ENCODE measurements around the gene ZXDC.

Gene ZXDC

GRCh38 chr3:126433496-126434263, 42.0 kb downstream of the ZXDC start:
- peak in 1 of 2 experiments; percentile 14 for DNase-seq

DNA sequence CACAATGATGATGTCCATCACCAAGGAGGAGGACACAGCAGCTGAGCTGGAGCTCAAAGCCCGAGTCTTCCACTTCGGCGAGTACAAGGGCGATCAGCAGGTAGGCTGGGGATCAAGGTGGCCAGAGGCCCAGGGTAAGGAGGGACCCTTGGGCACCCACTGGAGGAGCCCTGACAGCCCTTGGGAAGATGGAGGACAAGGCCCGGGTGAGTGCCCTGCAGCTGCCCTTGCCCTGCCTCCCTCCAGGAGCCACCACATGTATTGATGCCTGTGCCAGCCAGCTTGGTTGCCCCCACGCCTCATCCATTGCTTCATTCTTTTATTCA, 42.6 kb downstream of the ZXDC start:
- no peak for DNase-seq

GRCh38 chr3:126432361-126433104, 43.2 kb downstream of the ZXDC start:
- DNase-seq = no peak

GRCh38 chr3:126431103-126431534, 44.6 kb downstream of the ZXDC start:
- no peak for DNase-seq

DNA sequence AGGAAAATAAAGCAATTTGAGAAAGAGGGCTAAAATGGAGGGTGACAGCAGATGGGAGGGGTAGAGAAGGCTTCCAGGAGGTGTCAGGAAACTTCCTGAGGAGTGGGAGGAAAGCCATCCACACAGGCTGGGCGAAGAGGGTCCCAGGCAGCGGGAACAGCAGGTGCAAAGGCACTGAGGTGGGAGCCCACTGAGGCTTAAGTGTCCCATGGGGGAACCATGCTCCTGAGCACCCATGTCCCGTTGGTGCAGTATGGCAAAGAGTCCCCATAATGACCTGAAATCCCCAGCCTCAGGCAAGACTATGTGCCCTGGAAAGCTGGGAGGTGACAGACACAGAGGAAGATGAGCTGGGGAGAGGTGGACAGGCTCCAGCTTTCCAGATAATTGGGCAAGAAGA, 50.9 kb downstream of the ZXDC start:
- no peak for DNase-seq

GRCh38 chr3:126424039-126424717, 51.5 kb downstream of the ZXDC start:
- no peak for DNase-seq

- no peak for DNase-seq
Measured at GRCh38 chr3:126423191-126424038, 52.3 kb downstream of the ZXDC start.

- no peak for DNase-seq
Measured at GRCh38 chr3:126422571-126423091, 53.1 kb downstream of the ZXDC start.

- no peak for DNase-seq
Measured at GRCh38 chr3:126422121-126422520, 53.6 kb downstream of the ZXDC start.

DNA sequence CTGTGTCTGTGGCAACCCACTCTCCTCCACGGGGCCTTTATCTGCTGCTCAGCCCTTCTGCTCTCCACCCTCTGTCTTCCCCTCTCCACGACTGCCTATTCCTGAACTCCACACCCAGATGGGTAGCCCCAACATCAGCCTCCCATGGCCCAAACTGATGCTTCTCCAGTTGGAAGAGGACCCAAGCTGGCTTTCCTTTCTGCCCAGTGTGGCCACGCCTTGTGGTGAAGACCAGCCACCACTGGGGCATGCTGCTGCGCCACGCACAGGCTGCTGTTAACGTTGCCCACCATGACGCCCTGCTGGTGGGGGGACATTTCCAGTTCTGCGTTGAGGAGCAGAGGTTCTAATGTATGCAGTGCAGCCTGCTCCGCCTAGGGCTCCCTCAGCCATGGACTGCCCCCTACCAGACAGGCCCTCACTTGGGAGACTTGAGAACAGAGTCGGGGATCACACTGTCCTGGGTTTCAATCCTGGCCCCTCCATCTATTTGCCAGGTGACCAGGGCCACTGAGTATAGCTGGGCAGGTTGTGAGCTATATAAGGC, 54.0 kb downstream of the ZXDC start:
- DNase-seq = no peak

DNA sequence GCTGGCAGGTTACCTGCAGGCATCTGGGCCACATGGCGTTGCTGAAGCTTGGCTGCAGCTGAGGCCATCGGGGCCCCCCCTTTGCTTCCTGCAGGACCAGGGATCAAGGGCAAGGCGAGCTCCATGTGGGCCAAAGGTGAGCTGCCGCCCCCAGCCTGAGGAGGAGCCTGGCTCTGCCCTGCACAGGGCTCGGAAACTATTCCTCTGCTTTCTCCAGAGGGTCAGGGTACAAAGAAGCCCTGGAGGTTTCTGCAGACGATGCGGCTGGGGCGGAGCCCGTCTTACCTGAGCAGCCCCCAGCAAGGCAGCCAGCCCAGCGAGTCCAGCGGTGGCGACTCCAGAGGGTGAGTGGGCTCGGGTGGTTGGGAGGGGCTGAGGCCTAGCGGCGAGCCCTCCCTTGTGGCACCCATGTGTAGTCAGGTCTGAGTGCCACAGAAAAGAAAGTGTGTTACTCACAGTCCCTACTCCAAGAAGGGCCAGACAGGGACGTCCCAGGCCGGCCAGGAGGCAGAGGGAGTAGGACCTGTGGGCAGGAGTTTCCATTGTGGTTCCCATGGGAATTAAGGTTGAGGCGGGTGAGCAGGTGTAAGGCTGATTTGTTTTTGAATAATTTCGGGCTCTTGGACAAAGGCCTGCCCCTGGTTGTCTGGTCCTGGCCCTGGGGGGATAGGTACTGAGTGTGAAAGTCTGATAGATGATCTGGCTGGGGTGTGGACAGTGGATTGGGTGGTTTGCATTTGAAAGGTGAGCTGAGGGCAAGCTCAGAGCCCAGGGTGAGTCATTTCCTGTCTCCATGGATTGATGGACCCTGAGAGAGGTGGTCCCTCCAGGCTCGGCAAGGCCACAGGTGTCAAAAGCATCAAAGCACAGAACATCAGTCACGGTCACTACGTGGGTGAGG, 55.6 kb downstream of the ZXDC start:
- no peak for DNase-seq

DNA sequence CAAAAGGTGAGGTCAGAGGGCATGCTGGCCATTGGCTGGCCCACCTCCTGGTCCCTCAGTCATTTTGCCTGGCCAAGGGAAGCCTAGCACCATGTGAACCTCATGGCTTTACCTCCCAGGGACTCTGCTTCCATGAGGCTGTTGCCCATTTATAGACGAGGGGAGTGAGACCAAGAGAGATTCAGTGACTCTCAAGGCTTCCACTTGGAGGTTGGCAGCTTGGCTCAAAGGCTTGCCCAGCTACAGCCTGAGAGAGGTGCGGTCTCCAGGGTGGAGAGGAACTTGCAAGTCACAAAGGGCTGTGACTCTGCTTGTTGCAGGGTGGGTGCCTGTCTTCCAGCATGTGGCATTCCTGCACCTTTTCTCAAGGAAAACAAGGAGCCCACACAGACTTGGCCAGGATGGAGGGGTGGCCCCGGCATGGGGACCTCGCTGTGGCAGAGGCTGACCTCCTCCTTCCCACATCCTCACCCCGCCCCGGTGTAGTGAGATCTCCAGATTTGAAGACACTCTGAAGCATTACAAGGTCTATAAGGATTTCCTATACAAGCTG, 56.5 kb downstream of the ZXDC start:
- DNase-seq = no peak

DNA sequence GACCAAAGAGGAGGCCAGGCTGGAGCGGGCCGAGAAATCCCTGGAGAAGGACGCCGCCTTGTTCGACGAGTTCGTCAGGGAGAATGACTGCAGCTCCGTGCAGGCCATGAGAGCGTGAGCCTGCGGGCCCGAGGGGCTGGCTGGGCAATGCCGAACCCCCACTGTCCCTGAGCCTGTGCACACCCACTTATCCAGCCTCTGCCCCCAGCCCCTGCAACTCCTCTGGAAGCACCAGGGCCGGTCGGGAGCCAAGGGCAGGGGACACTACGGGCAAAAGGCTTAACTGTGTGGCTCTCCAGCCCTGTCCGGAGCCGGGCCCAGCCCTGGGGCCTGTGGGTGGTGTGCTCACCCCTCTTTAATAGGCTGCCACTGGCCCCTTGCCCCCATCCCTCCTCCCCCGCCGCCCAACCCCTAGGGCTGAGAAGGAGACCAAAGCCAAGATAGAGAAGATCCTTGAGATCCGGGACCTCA, 57.0 kb downstream of the ZXDC start:
- DNase-seq = no peak

GRCh38 chr3:126417981-126418530, 57.6 kb downstream of the ZXDC start:
- no peak for DNase-seq

GRCh38 chr3:126417515-126417914, 58.2 kb downstream of the ZXDC start:
- no peak for DNase-seq

DNA sequence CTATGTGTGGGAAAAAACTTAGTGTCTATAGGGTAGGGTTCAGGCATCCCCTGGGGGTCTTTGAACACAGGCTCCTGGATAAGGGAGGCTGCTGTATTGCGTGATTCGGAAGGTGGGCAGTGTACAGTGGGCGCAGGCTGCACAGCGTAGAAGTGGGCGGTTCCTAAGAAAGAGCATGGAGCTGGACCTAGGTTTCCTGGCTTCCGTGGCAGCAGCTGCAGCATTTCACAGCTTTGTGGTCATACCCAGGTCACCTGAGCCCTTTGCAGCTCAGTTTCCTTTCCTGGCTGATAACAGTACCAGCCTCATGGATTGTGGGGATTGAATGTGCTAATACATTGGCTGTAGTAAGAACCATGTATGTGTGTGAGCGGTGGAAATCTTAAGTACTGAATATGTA, 58.7 kb downstream of the ZXDC start:
- DNase-seq = no peak

DNA sequence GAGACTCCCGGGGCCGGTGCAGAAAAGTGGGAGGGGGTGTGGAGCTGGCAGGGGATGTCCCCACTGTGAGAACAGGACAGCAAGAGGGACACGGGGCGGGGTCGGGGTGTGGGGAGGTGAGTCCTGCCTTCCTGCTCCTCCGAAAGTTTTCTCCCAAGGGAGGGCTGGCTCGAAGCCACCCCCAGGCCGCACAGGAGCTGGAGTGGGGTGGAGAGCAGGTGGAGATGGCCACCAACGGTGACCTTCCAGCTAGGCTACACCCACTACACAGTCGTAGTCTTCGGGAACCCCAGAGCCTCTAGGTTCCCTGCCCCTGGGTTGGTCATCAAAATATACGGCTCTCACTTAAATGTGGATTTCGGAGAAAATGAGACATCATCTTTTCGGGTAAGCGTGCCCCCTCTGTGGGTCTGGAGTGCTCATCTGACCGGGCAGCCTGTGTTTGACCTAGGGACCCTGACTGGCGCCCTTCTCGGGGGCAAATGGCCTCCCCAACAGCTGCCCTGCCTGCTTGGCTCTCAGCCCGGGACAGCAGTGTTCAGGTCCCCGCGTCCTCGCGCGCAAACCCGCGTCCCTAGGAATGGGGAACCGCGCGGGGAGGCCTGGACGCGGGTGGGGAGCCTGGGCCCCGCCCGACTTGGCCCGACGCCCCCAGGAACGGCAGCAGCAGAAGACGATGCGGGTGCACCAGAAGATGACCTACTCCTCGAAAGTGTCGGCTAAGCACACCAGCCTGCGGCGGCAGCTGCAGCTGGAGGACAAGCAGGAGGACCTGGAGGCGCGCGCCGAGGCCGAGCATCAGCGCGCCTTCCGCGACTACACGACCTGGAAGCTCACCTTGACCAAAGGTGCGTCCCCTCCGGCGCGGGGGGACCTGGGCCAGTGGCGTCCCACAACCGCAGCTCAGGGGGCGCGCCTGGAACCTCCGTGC, 59.8 kb downstream of the ZXDC start:
- DNase-seq = no peak

- no peak for DNase-seq
Measured at GRCh38 chr3:126414961-126415660, 60.6 kb downstream of the ZXDC start.

GRCh38 chr3:126414406-126414805, 61.3 kb downstream of the ZXDC start:
- no peak for DNase-seq
